ENCODE data around the gene SLC22A4. TPM values are rescaled to one million over a fixed set of nuclear protein-coding genes. Genes with fewer than 3 reads are reported as not detected.

SLC22A4 gene
- total RNA-seq, 3 donors from 2014 or later: 2.7 to 13.4 (median 3.6) TPM

DNA sequence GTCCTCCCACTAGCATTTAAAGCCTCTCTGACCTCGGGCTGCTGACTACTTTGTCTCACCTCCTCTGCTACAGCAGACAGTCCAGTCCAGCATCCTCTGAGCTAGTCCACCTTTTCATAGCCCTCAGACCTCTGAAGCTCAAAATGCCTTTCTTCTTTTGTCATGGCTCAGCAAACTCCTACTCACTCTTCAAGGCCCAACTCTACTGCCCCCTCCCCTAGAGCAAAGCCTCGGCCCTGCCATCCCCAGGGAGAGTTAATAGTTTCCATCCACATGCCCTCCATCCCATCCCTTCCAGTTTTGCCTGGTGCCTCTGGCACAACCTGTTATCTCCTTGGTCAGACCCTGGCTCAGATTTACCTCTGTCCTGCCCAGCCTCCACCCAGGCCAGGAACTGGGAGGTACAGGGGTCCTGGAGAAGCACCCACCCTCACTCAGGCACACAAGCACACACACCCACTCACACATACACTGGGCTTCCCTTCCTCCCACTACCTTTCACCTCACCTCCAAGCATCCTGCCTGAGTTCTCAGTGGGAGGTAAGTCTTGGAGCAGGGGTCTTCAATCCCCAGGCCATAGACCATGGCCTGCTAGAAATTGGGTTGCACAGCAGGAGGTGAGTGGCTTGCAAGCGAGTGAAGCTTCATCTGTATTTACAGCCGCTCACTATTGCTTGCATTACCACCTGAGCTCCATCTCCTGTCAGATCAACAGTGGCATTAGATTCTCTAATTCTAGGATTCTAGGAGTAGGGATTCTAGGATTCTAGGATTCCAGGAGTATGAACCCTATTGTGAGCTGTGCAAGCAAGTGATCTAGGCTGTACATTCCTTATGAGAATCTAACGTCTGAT, 18.6 kb upstream of the SLC22A4 start:
- Histone ChIP-seq H3K4me3 (no peak overlapping the region), H3K9me3 (no peaks in the 10 kb centered on the region), H3K4me1 (ENCODE audit: low read depth) (peaks cover 31% of the 10 kb centered on the region), H3K36me3 (ENCODE audit: low read depth) (no peaks in the 10 kb centered on the region)
- no peak for DNase-seq
- intact Hi-C loops (cut with DNase I, micrococcal nuclease): no loop called here
- ATAC-seq: no peak
- TF ChIP-seq, protein P1, sequence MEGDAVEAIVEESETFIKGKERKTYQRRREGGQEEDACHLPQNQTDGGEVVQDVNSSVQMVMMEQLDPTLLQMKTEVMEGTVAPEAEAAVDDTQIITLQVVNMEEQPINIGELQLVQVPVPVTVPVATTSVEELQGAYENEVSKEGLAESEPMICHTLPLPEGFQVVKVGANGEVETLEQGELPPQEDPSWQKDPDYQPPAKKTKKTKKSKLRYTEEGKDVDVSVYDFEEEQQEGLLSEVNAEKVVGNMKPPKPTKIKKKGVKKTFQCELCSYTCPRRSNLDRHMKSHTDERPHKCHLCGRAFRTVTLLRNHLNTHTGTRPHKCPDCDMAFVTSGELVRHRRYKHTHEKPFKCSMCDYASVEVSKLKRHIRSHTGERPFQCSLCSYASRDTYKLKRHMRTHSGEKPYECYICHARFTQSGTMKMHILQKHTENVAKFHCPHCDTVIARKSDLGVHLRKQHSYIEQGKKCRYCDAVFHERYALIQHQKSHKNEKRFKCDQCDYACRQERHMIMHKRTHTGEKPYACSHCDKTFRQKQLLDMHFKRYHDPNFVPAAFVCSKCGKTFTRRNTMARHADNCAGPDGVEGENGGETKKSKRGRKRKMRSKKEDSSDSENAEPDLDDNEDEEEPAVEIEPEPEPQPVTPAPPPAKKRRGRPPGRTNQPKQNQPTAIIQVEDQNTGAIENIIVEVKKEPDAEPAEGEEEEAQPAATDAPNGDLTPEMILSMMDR (IDR thresholded peaks at IDR 0.05): no peak

GRCh38 chr5:132277256-132277655, 16.9 kb upstream of the SLC22A4 start:
- Histone ChIP-seq H3K4me3 (no peak overlapping the region), H3K4me1 (ENCODE audit: low read depth) (peaks cover 31% of the 10 kb centered on the region), H3K36me3 (ENCODE audit: low read depth) (no peaks in the 10 kb centered on the region), H3K9me3 (no peaks in the 10 kb centered on the region)
- no peak for ATAC-seq
- intact Hi-C loops (cut with DNase I, micrococcal nuclease): no loop called here
- DNase-seq: no peak
- TF ChIP-seq, protein P1 (IDR thresholded peaks at IDR 0.05): no peak

DNA sequence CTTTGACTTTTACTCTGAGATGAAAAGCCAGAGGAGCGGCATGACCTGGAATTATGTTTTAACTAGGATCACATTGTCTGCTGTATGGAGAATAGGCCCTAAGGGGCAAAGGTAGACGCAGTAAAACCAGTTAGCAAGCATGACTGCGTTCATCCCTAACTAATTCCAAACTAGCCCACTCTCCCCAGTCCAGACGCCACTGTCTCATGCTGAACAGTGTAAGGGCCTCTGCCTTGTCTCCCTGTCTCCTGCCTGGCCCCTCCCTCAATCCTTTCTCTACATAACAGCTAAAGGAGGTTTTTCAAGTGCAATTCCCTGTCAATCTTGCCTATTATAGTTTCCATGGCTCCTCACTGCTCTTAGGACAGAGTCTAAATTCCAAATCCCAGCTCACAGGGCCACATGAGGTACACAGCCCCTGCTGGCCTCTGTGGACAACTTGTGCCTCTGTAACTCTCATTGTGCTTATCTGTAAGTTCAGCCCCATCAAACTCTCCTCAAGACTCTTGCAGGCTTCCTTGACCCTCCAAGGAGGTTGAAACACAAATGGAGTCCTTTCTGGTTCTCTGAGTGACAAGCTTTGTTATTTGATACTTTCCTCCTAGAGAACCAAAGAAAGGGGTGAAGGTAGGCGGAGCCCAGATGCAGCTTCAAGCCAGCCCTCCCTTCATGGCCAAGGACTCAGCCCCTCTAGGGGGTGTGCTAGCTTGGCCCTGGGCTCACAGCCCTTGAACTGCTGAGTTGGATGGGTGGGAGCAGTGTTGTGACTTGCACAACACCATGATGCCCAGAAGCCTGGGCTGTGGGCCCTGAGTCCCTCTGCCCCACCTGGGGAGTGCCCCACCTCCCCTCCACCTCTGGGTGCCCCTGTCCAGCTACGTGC, 16.0 kb upstream of the SLC22A4 start:
- ATAC-seq (peak; percentile 86), DNase-seq (peak in 2 of 3 donors; percentile 46 to 69)
- H3K4me1 ChIP-seq (ENCODE audit: low read depth): peaks cover 26% of the 10 kb centered on the region
- no peaks in the 10 kb centered on the region for H3K9me3 ChIP-seq
- H3K4me3 ChIP-seq: no peak overlapping the region
- H3K36me3 ChIP-seq (ENCODE audit: low read depth): no peaks in the 10 kb centered on the region
- TF ChIP-seq, protein P1 (IDR thresholded peaks at IDR 0.05): no peak
- intact Hi-C loops (cut with DNase I, micrococcal nuclease): no loop called here

GRCh38 chr5:132279801-132280200, 14.4 kb upstream of the SLC22A4 start:
- TF ChIP-seq, protein P1 (IDR thresholded peaks at IDR 0.05): no peak
- intact Hi-C loops (cut with DNase I, micrococcal nuclease): no loop called here
- H3K4me3 ChIP-seq: no peak overlapping the region
- H3K4me1 ChIP-seq (ENCODE audit: low read depth): peaks cover 14% of the 10 kb centered on the region
- no peaks in the 10 kb centered on the region for H3K9me3 ChIP-seq
- DNase-seq (no peak), ATAC-seq (no peak)
- H3K36me3 ChIP-seq (ENCODE audit: low read depth): no peaks in the 10 kb centered on the region

DNA sequence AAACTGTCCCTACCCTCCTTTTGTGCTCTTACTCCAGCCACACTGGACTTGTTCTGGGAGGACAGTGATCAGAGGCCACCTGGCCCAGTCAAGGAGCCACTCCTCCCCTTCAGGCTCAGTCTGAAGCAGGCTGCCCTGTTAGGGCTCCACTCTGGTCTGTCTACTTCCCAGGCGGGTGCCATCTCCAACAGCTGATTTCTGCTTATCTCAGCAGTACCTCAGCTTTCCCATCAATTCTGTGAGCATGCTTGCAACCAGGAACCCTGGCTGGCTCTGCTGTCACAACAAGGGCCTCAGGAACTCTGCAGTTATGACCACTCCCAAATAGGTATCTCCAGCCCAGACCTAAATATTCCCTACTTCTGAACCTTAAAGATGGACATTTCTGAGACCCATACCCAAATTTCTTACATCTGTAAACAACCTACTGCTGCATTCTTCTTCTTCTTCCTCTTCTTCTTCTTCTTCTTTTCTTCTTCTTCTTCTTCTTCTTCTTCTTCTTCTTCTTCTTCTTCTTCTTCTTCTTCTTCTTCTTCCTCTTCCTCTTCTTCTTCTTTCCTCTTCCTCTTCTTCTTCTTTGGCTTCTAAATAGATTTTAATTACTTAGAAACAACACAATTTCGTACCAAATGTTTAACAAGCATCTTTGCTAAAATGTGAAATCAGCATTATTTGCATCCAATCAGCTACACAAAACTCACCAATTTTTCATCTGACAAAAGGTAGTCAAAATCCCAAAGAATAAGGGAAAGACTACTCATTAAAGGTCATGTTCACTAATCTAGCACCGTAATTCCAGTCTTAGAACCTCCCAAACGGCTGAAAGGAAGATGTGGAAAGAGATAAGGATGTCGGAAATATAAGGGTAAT, 13.6 kb upstream of the SLC22A4 start:
- ATAC-seq: no peak

More for the DNA sequence above, 13.6 kb upstream of the SLC22A4 start:
- Histone ChIP-seq H3K4me3 (no peak overlapping the region), H3K36me3 (ENCODE audit: low read depth) (no peaks in the 10 kb centered on the region), H3K4me1 (ENCODE audit: low read depth) (peaks cover 14% of the 10 kb centered on the region), H3K9me3 (no peaks in the 10 kb centered on the region)
- DNase-seq: no peak
- intact Hi-C loops (cut with DNase I, micrococcal nuclease): no loop called here
- TF ChIP-seq, protein P1 (IDR thresholded peaks at IDR 0.05): no peak

Data from mucosa of descending colon (tissue), 3 donors.